AG08396 (cell line): ENCODE data around the gene ARL6IP6.
A peak's percentile ranks its signal among the peaks of the same experiment; 100 is the strongest.

ENCODE experiments used
- DNase-seq: peaks from one replicate; pipeline ENCODE4 v3.0.0; 2012; ENCODE audit warnings: low spot score, mixed read lengths

ARL6IP6 gene

GRCh38 chr2:152718076-152718908, at the start of gene ARL6IP6:
TSS of gene ARL6IP6 (plus strand) at chr2:152718620. CDS start at chr2:152718625, 5 bp downstream.
- peak; percentile 88 for DNase-seq

GRCh38 chr2:152674334-152674733, 44.1 kb upstream of the ARL6IP6 start:
- no peak for DNase-seq

GRCh38 chr2:152676461-152676860, 42.0 kb upstream of the ARL6IP6 start:
- DNase-seq = no peak

GRCh38 chr2:152678808-152679207, 39.6 kb upstream of the ARL6IP6 start:
- DNase-seq = no peak

GRCh38 chr2:152682663-152683062, 35.8 kb upstream of the ARL6IP6 start:
- DNase-seq = no peak

- no peak for DNase-seq
Observed at GRCh38 chr2:152683400-152683799, 35.0 kb upstream of the ARL6IP6 start.

GRCh38 chr2:152686321-152686720, 32.1 kb upstream of the ARL6IP6 start:
- no peak for DNase-seq

- DNase-seq = no peak
Observed at GRCh38 chr2:152693033-152693432, 25.4 kb upstream of the ARL6IP6 start.

- peak; percentile 29 for DNase-seq
Observed at GRCh38 chr2:152694161-152694661, 24.2 kb upstream of the ARL6IP6 start.

GRCh38 chr2:152695763-152696162, 22.7 kb upstream of the ARL6IP6 start:
- DNase-seq = no peak

- DNase-seq = no peak
Observed at GRCh38 chr2:152696476-152696875, 21.9 kb upstream of the ARL6IP6 start.

GRCh38 chr2:152701198-152701597, 17.2 kb upstream of the ARL6IP6 start:
- no peak for DNase-seq

- no peak for DNase-seq
Observed at GRCh38 chr2:152706477-152707021, 11.9 kb upstream of the ARL6IP6 start.

GRCh38 chr2:152708742-152709141, 9.7 kb upstream of the ARL6IP6 start:
- DNase-seq = no peak

GRCh38 chr2:152710713-152711112, 7.7 kb upstream of the ARL6IP6 start:
- peak; percentile 6 for DNase-seq

- no peak for DNase-seq
Observed at GRCh38 chr2:152715112-152715511, 3.3 kb upstream of the ARL6IP6 start.

- DNase-seq = peak; percentile 12
Observed at GRCh38 chr2:152715854-152716428, 2.5 kb upstream of the ARL6IP6 start.

- DNase-seq = peak; percentile 5
Observed at GRCh38 chr2:152716805-152717227, 1.6 kb upstream of the ARL6IP6 start.

- peak; percentile 97 for DNase-seq
Observed at GRCh38 chr2:152717228-152718075, 968 bp upstream of the ARL6IP6 start, which contains the start of gene PRPF40A. TSS of gene PRPF40A (minus strand) at chr2:152717461. CDS start at chr2:152717439, 22 bp downstream.

- DNase-seq = peak; percentile 13
Observed at GRCh38 chr2:152718909-152719645, 657 bp downstream of the ARL6IP6 start.

- no peak for DNase-seq
Observed at GRCh38 chr2:152720794-152721193, 2.4 kb downstream of the ARL6IP6 start.
